Astrocyte of the spinal cord (primary cell): ENCODE results near the gene TNNI2.

Experiments
- DNase-seq: peaks from one replicate; pipeline ENCODE4 v3.0.0; 2011; ENCODE audit warnings: low read depth, low spot score
- H3K4me3 ChIP-seq: 2 replicates; pipeline ENCODE4 v1.5.1; 2011; ENCODE audit warnings: low read depth, mild to moderate bottlenecking, low read length, moderate library complexity
- in situ Hi-C: cut with HindIII; loops from 2 replicates; pipeline ENCODE4 v1.10.0; 2017; ENCODE audit warnings: low sequenced_read_pairs
- TF ChIP-seq, protein P1 (sequence below): IDR thresholded peaks from 2 replicates; pipeline ENCODE4 v1.5.1; 2012; ENCODE audit warnings: low read depth, mild to moderate bottlenecking, low read length, inconsistent platforms

TNNI2 gene

DNA sequence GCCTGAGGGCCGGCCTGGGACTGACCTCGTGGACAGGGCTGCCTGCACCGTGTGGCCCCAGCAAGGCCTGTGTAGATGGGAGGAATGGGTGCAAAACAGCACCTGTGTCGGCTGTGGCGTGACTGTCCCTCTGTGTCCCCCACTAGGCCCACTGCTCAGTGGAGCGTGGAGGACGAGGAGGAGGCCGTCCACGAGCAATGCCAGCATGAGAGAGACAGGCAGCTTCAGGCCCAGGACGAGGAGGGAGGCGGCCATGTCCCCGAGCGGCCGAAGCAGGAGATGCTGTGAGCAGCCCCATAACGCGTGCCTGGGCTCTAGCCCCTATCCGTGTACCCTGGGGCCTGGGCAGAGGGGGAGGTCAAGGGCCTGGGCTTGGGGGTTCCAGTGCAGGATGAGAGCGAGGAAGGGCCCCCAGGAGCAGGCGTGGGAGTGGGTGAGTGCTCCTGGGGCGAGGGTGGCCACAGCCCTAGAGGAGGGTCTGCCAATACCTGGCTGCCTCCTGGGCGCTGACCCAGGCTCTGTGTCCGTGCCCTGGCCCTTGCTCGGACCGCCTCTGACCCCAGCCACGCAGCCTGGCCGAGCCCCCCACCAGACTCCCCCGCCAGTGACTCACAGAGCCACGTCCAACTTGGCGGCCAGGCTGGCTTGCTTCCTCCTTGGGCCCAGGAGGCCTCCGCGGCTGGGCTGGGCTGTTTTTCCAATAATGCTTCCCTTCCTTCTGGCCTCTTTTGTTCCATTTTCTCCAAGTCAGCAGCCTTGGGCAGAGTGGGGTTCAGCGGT, 41.4 kb downstream of the TNNI2 start:
- DNase-seq = peak; percentile 22

DNA sequence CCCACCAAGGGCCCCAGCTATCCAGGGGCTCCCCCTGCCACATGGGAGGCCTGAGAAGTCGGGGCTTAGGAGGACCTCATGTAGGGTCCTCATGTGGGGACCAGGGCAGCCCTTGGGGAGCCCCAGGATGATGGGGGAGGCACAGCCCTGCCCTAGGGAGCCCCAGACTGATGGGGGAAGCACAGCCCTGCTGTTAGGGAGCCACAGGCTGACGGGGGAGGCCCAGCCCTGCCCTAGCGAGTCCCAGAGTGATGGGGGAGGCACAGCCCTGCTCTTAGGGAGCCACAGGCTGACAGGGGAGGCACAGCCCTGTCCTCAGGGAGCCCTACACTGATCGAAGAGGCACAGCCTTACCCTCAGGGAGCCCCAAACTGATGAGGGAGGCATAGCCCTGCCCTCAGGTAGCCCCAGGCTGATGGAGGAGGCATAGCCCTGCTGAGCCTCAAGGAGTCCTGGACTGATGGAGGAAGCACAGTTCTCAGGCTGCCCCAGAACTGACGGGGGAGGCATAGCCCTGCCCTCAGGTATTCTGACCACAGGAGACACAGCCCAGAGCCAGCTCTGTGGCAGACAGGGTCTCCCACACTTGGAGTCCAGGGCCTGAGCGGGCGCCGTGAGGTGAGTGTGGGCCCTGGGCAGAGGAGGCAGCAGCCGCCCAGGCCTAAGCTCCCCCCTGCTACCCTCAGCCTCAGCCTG, 42.1 kb downstream of the TNNI2 start:
- in situ Hi-C loops = no loop called here
- no peak overlapping the region for H3K4me3 ChIP-seq
- no peak for DNase-seq

More for the DNA sequence above, 41.4 kb downstream of the TNNI2 start:
- H3K4me3 ChIP-seq = no peak overlapping the region
- in situ Hi-C loops = no loop called here
- TF ChIP-seq, protein P1, sequence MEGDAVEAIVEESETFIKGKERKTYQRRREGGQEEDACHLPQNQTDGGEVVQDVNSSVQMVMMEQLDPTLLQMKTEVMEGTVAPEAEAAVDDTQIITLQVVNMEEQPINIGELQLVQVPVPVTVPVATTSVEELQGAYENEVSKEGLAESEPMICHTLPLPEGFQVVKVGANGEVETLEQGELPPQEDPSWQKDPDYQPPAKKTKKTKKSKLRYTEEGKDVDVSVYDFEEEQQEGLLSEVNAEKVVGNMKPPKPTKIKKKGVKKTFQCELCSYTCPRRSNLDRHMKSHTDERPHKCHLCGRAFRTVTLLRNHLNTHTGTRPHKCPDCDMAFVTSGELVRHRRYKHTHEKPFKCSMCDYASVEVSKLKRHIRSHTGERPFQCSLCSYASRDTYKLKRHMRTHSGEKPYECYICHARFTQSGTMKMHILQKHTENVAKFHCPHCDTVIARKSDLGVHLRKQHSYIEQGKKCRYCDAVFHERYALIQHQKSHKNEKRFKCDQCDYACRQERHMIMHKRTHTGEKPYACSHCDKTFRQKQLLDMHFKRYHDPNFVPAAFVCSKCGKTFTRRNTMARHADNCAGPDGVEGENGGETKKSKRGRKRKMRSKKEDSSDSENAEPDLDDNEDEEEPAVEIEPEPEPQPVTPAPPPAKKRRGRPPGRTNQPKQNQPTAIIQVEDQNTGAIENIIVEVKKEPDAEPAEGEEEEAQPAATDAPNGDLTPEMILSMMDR = no peak

DNA sequence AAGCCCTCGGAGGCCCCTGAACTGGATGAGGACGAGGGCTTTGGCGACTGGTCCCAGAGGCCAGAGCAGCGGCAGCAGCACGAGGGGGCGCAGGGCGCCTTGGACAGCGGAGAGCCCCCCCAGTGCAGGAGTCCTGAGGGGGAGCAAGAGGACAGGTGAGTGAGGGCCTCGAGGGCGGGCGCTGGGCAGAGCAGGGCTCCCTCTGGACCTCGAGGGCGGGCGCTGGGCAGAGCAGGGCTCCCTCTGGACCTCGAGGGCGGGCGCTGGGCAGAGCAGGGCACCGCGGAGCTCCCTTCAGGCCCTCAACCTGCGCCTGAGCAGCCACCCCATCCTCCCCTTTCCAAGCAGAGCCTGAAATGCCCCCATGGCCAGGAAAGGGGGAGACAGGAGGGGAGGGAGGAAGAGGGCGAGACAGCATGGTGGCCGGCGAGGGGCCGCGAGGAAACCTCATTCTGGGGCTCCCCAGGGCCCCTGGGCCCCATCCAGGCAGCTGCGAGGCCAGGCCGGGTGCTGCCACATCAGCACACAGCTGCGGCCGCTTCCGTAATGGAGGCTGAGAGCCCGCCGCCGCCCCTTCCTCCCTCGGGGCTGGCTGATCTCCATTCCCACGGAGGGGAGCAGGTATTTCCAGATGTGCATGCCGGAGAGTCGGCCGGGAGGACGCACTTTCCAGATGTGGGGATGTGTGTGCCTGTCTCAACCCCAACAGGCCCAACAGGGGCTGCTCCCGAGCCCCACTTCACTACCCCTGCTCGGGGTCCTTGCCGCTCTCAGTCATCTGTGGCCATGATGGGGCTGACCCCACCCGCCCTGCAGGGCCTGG, 42.9 kb downstream of the TNNI2 start:
- TF ChIP-seq, protein P1 = no peak
- no peak for DNase-seq
- no peak overlapping the region for H3K4me3 ChIP-seq
- in situ Hi-C loops = no loop called here

More for the DNA sequence above, 42.1 kb downstream of the TNNI2 start:
- TF ChIP-seq, protein P1 = no peak

DNA sequence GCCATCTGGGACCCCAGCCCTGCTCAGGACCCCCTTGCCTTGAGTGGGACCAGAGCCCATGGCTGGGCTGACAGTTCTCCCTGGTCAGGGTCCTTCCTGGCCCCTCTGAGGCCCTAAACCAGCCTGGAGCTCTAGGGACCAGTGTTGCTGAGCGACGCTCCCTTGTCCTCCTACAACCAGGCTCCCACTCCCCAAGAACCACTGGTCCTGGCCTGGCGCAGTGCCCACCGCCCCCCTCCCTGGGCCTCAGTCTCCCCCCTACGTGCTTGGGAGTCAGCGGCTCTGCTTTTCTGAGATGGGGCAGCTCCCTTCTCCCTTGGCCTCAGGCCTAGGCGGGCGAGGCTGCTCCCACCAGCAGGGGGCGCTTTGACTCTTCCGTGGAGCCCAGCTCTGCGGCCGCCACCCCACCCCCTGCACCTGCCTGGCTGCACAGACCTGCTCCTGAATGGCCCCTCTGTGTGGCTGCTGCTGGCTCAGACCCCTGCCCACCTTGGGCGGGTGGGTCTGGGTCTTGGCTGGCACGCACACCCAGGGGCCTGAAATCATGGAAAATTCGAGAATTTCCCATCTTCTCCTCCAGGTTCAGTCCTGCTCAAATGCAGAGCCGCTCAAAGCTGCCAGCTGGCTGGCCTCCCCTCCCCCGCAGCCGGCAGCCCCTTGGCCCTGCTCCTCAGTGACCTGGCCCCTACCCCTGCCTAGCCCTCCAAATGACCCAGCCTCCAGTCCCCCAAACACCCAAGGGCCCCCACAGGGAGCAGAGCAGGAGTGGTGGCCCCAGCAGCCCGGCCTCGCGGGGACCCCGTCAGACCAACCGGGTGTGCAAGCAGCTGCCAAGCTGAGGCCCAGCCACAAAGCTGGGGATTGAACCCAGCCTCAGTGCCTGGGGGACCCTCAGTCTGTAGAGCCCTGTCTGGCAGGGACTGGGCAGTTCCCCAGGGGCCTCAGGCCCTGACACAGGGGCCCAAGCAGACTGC, 43.8 kb downstream of the TNNI2 start:
- in situ Hi-C loops = no loop called here
- DNase-seq = peak; percentile 64
- H3K4me3 ChIP-seq = no peak overlapping the region
- TF ChIP-seq, protein P1 = peak; percentile 95

DNA sequence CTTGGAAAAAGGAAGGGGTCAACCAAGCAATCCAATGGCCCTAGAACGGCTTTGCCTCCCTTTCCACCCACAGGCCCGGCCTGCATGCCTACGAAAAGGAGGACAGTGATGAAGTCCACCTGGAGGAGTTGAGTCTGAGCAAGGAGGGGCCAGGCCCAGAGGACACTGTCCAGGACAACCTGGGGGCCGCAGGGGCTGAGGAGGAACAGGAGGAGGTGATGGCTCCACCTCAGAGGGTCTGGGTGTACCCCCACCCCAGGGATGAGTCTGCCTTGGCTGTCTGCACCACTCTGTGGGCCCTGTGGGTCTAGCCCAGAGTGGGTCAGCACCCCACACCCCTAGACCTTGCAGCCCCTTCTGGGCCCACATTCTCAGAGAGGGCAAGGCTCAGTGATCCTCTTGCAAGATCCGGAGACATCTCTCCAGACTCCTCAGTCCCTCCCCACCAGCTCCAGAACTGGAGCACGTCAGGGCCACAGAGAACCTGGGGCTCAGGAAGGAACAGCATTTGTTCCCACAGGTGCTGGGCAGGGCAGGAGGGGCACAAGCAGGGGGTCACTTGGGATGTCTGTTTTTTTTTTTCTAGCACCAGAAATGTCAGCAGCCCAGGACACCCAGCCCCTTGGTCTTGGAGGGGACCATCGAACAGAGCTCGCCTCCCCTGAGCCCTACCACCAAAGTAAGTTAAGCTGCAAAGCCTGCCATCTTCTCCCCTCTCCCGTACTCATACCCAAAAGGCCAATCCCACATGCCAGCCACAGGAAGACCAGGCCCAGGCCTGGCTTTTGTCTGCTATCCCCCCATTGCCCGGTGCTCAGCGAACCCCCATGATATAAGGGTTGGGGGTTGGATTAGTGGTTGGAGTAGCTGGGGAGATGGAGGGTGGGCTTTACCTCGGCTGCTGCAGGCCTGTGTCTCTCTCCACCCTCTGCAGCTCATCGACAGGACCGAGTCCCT, 44.8 kb downstream of the TNNI2 start:
- in situ Hi-C loops = no loop called here
- no peak for DNase-seq
- H3K4me3 ChIP-seq = no peak overlapping the region
- TF ChIP-seq, protein P1 = no peak
